D721Med (cell line): ENCODE data around the gene GRIA1.

Experiments used
- DNase-seq: peaks from one replicate; pipeline ENCODE4 v3.0.0; 2011; ENCODE audit warnings: low spot score; ENCODE audit not compliant: insufficient read length
- FAIRE-seq: peaks from 2 replicates; lab custom pipeline; 2011; peaks lifted over from hg19 to GRCh38; lab: Jason Lieb, UNC
- TF ChIP-seq, protein P1 (sequence below): IDR thresholded peaks from 2 replicates; pipeline ENCODE4 v1.5.1; 2012; ENCODE audit warnings: mild to moderate bottlenecking, control low read depth; ENCODE audit not compliant: insufficient read depth; ENCODE audit errors: missing control alignments

Gene GRIA1

DNA sequence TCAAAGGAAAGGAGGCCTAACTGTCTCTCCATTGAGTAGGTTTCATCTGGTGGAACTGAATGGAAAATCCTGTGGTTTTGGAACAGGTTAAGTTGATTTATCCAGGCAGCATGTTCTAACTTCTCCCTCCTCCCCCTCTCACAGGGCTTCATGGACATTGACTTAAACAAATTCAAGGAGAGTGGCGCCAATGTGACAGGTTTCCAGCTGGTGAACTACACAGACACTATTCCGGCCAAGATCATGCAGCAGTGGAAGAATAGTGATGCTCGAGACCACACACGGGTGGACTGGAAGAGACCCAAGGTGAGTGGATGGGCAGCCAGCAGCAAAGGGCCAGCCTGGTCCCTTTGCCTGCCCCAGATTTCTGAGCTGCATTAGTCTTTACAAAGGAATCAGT is 183.9 kb downstream of the GRIA1 start:
- no peak for FAIRE-seq

GRCh38 chr5:153676406-153676805 is 185.9 kb downstream of the GRIA1 start:
- DNase-seq (no peak), FAIRE-seq (no peak)
- TF ChIP-seq, protein P1, sequence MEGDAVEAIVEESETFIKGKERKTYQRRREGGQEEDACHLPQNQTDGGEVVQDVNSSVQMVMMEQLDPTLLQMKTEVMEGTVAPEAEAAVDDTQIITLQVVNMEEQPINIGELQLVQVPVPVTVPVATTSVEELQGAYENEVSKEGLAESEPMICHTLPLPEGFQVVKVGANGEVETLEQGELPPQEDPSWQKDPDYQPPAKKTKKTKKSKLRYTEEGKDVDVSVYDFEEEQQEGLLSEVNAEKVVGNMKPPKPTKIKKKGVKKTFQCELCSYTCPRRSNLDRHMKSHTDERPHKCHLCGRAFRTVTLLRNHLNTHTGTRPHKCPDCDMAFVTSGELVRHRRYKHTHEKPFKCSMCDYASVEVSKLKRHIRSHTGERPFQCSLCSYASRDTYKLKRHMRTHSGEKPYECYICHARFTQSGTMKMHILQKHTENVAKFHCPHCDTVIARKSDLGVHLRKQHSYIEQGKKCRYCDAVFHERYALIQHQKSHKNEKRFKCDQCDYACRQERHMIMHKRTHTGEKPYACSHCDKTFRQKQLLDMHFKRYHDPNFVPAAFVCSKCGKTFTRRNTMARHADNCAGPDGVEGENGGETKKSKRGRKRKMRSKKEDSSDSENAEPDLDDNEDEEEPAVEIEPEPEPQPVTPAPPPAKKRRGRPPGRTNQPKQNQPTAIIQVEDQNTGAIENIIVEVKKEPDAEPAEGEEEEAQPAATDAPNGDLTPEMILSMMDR = no peak

More for the DNA sequence above, 183.9 kb downstream of the GRIA1 start:
- TF ChIP-seq, protein P1 = no peak
- DNase-seq = no peak

DNA sequence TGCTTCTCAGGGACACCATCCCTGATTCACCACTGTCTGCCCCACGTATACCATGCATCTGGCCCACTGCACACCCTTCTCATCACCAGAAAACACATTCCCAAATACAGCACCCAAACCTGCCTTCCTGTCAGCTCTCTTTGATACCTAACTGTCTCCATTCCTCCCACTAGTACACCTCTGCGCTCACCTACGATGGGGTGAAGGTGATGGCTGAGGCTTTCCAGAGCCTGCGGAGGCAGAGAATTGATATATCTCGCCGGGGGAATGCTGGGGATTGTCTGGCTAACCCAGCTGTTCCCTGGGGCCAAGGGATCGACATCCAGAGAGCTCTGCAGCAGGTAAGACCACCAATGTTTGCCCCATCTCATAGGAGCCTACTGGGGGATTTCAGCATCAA is 186.4 kb downstream of the GRIA1 start:
- TF ChIP-seq, protein P1 = no peak
- FAIRE-seq = no peak
- no peak for DNase-seq

DNA sequence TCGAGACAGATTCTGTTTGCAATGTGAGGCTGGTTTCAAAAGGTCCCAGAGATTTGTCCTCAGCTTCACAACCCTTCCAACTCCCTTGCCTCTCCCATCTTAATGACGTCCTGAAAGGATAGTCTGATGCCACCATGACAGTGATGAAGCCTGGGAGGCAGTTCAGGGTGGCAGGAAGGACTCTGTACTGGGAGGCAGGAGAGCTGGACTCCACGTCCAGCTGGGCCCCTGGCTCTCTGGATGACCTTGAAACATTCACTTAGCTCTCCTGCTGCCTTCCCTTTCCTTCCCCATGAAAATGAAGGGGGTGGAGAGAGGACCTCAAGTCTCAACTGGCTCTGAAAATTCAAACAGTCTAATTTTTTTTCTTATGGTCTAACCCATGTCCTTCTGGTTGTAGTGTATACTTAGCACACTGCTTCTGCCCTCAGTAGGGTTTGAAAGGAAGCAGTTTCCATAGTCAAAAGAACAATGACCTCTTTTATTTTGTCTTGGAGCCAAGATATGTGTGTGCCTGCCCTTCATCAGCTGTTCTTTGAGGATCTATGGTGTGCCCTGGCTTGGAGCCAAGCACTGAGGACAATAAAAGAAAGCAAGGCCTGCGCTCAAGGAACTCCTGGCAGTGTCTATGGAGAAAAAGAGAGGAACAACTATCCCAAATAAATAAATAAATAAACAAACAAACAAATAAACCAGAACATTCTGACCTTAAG is 188.3 kb downstream of the GRIA1 start:
- TF ChIP-seq, protein P1 = no peak
- DNase-seq (no peak), FAIRE-seq (no peak)

- no peak for DNase-seq
- no peak for FAIRE-seq
- TF ChIP-seq, protein P1 = no peak
These were observed 199.8 kb downstream of the GRIA1 start for GRCh38 chr5:153690236-153690635.

DNA sequence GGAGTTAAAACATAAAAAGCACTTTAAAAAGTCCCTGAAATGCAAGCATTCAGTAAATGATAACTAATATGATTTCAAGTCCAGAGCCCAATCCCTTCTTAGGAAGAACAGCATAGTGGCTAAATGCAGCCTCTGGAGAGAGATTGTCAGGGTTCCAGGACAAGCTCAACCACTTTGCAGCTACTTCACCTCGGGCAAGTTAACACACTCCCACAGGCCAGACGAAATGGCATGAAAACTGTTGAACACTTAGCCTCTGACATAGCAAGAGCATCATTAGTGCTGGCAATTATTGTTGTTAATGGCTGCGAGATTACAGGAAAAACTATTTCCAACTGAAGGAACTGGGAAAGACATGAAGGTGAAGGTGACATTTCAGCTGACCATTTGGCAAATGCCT is 205.8 kb downstream of the GRIA1 start:
- TF ChIP-seq, protein P1 = no peak
- DNase-seq = no peak
- no peak for FAIRE-seq

DNA sequence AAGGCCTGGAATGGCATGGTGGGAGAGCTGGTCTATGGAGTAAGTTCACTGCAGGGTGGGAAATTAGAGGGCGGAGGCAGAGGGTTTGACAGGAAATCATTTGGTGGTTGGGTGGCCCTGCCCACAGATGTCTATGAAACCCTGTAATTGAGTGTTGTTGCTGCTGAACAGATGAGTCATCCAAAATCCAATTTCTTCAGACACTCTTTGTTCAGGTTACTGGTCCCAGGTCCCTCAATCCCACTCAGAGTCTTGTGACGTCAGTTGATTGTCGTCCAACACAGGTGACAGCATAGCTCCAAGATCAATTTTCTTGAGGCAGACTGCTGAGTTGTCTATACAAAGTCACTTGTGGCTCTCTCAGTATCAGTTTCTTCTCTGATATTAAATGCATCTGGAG is 208.6 kb downstream of the GRIA1 start:
- FAIRE-seq (no peak), DNase-seq (no peak)
- TF ChIP-seq, protein P1 = no peak
